ENCODE results near the gene MEN1.
A peak's percentile ranks its signal among the peaks of the same experiment; 100 is the strongest.

MEN1 gene

GRCh38 chr11:64778223-64778472 lies 32.2 kb downstream of the MEN1 start:
- DNase-seq: no peak

GRCh38 chr11:64777449-64778222 lies 32.7 kb downstream of the MEN1 start:
- DNase-seq: peak; percentile 90

- DNase-seq: no peak
These were observed 33.5 kb downstream of the MEN1 start for GRCh38 chr11:64776875-64777274.

- DNase-seq: no peak
These were observed 33.9 kb downstream of the MEN1 start for GRCh38 chr11:64776425-64776824.

DNA sequence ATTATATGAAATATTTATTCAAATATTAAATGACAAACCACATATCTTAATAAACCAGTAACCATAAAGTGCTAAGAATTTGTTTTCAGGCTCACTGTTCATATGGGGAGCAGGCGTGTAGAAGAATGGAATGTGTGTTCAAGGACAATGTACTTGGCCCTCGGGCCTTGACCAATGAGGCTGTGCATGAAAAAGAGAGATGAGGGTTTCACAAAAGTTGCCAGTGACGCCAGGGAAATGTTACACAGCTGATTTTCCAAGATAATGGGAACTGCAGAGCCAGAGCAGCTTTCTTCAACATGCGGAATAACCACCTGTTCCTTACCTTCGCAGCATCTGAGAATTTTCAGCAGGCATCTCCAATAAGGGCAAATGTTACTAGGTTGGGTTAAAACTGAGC lies 36.2 kb downstream of the MEN1 start:
- no peak for DNase-seq

DNA sequence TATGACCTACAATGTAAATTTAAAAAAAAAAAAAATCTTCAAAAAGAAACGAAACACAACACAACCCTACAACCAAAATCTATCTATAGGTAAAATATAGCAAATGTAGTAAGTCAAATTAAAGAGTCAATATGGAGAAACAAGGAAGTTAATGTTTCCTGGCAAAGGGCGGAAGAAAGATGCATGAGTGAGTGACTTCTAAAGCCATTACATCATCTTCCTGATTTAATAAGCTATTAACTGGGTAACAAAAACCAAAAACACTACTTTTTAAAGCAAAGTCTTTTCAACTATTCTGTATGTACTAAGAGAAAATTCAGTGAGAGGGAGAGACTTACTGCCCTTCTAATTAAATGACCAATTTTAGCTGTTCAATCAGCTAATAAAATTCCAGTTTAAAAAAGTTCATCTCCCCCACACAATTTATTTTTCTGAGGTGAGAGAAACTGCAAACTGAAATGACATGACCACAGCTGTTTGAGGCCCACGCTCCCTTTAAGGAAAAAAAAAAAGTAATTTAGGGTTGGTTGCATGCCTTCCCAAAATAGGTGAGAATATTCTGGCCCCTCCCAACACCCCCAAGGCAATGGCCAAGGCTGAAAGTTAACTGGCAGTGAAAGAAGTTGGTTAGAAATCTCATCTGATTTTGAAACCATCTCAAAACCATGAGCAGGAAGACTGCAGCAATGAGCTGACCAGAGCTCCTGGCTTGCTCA lies 37.9 kb downstream of the MEN1 start:
- no peak for DNase-seq

- DNase-seq: no peak
These were observed 38.5 kb downstream of the MEN1 start for GRCh38 chr11:64771861-64772260.

- DNase-seq: no peak
These were observed 40.2 kb downstream of the MEN1 start for GRCh38 chr11:64770120-64770519.

GRCh38 chr11:64769283-64769682 lies 41.1 kb downstream of the MEN1 start:
- DNase-seq: no peak

GRCh38 chr11:64768300-64768694 lies 42.1 kb downstream of the MEN1 start:
- no peak for DNase-seq

GRCh38 chr11:64767344-64768299 lies 42.7 kb downstream of the MEN1 start:
- DNase-seq: no peak

- DNase-seq: no peak
These were observed 43.5 kb downstream of the MEN1 start for GRCh38 chr11:64766881-64767280.

- DNase-seq: no peak
These were observed 44.3 kb downstream of the MEN1 start for GRCh38 chr11:64765851-64766665.

GRCh38 chr11:64765291-64765850 lies 45.0 kb downstream of the MEN1 start:
- no peak for DNase-seq

DNA sequence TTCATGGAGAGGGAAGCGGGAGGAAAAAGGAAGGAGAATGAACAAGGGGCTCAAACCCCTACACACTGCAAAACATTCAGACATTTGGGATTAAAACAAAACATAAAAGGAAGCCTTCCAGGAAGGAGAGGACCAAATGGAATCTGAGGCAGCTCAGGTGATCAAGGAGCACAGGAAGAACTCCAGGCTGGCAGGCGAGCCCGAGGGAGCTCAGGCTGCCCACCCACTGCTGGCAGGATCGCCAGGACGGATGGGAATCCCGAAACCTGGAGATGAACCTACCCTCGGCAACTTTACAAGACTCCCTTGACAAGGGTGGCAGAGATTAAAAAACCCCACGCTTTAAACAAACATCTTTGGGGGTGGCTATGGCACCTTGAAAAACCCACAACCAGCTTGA lies 45.6 kb downstream of the MEN1 start:
- no peak for DNase-seq

GRCh38 chr11:64764040-64764611 lies 46.2 kb downstream of the MEN1 start:
- no peak for DNase-seq

DNA sequence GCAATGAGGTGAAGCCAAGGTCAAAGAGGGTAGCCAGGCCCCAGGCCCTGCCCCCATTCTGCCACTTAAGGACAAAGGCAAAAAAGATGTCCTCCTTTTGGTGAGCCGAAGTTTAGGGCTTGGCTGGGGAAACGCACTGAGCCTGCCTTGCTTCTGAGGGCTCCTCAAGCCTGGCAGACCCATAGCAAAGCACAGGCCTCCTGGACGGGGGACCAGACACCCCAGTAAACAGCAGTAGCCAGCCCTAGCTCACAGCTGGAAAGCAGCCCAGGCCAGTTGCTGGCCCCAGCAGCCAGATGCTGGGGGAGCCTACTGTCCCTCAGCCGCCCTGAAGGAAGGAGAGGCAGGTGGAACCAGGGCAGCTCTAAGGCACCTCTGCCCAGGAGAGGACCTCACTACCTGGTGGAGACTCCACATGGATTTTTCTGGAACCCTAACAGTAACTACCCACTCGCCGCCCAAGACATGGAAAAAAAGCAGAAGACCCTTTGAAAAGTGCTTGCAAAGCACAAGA lies 46.8 kb downstream of the MEN1 start:
- no peak for DNase-seq

DNA sequence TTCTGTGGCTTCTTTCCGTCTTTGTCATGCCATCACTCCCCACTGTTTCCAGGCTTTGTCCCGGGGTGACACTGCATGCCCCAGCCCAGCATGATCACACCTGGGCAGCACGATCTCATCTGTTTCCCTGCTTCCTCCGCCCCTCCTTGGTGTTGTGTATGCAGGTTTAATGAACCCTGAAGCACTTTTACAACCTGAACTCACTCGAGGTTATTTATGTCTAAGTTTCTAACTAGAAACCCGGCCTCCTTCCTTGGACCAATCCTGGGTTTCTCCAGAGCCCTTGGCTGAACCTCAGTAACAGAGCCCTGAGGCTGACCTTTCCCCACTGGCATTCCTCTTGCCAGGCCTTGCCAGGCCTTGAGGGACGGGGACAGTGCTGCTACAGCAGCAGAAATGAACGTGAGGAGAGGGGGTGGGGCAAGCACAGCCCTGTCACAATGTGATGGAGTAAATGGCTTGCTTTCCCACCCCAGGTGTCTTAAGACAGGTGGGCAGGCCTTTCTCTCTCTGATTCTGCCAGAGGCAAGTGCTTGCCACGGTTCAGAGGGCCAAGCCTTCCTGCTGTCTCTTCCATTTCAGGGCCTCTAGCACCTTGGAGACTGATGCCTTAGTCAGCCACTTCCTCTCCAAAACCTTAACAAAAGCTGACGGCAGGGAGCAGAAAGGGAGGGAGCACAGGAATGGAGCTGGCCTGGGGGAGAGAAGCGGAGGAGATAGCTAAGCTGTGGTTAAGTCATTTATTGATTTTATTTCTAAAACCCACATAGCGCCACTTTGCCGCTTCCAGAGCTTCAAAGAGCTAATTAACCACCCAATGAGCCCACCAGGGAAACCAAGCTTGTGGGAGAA lies 47.5 kb downstream of the MEN1 start:
- no peak for DNase-seq

- no peak for DNase-seq
These were observed 48.1 kb downstream of the MEN1 start for GRCh38 chr11:64762277-64762673.

DNA sequence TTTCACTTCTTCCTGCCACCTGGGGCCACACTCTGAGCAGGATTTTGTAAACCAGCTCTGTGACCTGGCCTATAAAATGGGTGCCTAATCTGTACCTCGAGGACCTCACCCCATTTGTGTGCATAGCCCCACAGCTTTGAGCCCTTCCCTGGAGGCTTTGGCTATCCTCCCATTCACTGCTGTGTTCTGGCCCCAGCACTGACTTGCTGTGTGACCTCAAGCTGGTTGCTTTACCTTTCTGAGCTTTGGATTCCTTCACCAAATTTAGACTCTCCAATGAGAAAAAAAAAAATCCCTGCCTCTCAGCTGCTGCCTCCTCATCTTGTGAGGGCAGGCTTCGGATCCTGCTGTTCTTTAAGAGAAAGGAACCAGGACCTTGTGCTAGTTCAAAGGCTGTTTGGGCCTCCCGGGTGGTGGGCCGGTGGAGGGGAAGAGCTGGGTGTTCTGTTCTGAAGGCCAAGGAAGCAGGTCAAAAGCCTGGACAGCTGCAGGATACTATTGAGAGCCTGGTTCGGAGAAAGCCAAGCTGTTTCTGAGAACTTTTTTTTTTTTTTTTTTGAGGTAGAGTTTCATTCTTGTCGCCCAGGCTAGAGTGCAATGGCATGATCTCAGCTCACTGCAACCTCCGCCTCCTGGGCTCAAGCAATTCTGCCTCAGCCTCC lies 49.5 kb downstream of the MEN1 start:
- DNase-seq: no peak

Data from left hindlimb (tissue), 1 donor.